ENCODE results near the gene SPACA6.

Gene SPACA6

GRCh38 chr19:51651216-51651846 is 41.8 kb upstream of the SPACA6 start:
- H3K9me3 ChIP-seq (ENCODE audit: insufficient read depth, low read length): no peaks in the 10 kb centered on the region
- no peak overlapping the region for H3K4me2 ChIP-seq (ENCODE audit: low read depth, low read length, poor library complexity, severe bottlenecking)
- H3K9ac ChIP-seq (ENCODE audit: low read length): no peak overlapping the region

GRCh38 chr19:51652266-51652665 is 40.9 kb upstream of the SPACA6 start:
- H3K4me3 ChIP-seq (ENCODE audit: insufficient read depth, low read length, poor library complexity, severe bottlenecking): no peak overlapping the region
- no peaks in the 10 kb centered on the region for H3K79me2 ChIP-seq (ENCODE audit: insufficient read depth, low read length)
- no peak overlapping the region for H2AFZ ChIP-seq (ENCODE audit: low read depth, low read length, severe bottlenecking)
- no peak for TF ChIP-seq EZH2phosphoT487 (conservative IDR thresholded peaks at IDR 0.05; ENCODE audit: low read length)
- TF ChIP-seq, protein P1, sequence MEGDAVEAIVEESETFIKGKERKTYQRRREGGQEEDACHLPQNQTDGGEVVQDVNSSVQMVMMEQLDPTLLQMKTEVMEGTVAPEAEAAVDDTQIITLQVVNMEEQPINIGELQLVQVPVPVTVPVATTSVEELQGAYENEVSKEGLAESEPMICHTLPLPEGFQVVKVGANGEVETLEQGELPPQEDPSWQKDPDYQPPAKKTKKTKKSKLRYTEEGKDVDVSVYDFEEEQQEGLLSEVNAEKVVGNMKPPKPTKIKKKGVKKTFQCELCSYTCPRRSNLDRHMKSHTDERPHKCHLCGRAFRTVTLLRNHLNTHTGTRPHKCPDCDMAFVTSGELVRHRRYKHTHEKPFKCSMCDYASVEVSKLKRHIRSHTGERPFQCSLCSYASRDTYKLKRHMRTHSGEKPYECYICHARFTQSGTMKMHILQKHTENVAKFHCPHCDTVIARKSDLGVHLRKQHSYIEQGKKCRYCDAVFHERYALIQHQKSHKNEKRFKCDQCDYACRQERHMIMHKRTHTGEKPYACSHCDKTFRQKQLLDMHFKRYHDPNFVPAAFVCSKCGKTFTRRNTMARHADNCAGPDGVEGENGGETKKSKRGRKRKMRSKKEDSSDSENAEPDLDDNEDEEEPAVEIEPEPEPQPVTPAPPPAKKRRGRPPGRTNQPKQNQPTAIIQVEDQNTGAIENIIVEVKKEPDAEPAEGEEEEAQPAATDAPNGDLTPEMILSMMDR (IDR thresholded peaks at IDR 0.05; ENCODE audit: insufficient read depth, low read length, poor library complexity, severe bottlenecking): no peak
- no peak overlapping the region for H3K27ac ChIP-seq (ENCODE audit: low read depth, low read length)
- no peaks in the 10 kb centered on the region for H3F3A ChIP-seq (ENCODE audit: insufficient read depth)
- no peaks in the 10 kb centered on the region for H3K9me3 ChIP-seq (ENCODE audit: insufficient read depth, low read length)
- no peaks in the 10 kb centered on the region for H4K20me1 ChIP-seq (ENCODE audit: low read depth, low read length)
- H3K9ac ChIP-seq (ENCODE audit: low read length): no peak overlapping the region
- no peaks in the 10 kb centered on the region for H3K9me2 ChIP-seq (replicated peaks; ENCODE audit: insufficient read depth, low read length)
- H3K4me2 ChIP-seq (ENCODE audit: low read depth, low read length, poor library complexity, severe bottlenecking): no peak overlapping the region
- H3K36me3 ChIP-seq (ENCODE audit: low read length): no peaks in the 10 kb centered on the region
- no peaks in the 10 kb centered on the region for H3K27me3 ChIP-seq (ENCODE audit: low read length)

More at GRCh38 chr19:51651216-51651846, 41.8 kb upstream of the SPACA6 start:
- H3K9me2 ChIP-seq (replicated peaks; ENCODE audit: insufficient read depth, low read length): no peaks in the 10 kb centered on the region
- TF ChIP-seq, protein P1 (IDR thresholded peaks at IDR 0.05; ENCODE audit: insufficient read depth, low read length, poor library complexity, severe bottlenecking): no peak
- TF ChIP-seq EZH2phosphoT487 (conservative IDR thresholded peaks at IDR 0.05; ENCODE audit: low read length): no peak
- no peaks in the 10 kb centered on the region for H3K27me3 ChIP-seq (ENCODE audit: low read length)
- H3K79me2 ChIP-seq (ENCODE audit: insufficient read depth, low read length): no peaks in the 10 kb centered on the region
- H2AFZ ChIP-seq (ENCODE audit: low read depth, low read length, severe bottlenecking): no peak overlapping the region
- H4K20me1 ChIP-seq (ENCODE audit: low read depth, low read length): no peaks in the 10 kb centered on the region
- H3K27ac ChIP-seq (ENCODE audit: low read depth, low read length): no peak overlapping the region
- H3K4me3 ChIP-seq (ENCODE audit: insufficient read depth, low read length, poor library complexity, severe bottlenecking): no peak overlapping the region
- H3K36me3 ChIP-seq (ENCODE audit: low read length): no peaks in the 10 kb centered on the region
- no peaks in the 10 kb centered on the region for H3F3A ChIP-seq (ENCODE audit: insufficient read depth)

- Histone ChIP-seq H4K20me1 (ENCODE audit: low read depth, low read length) (no peaks in the 10 kb centered on the region), H3K36me3 (ENCODE audit: low read length) (no peaks in the 10 kb centered on the region), H3K4me3 (ENCODE audit: insufficient read depth, low read length, poor library complexity, severe bottlenecking) (no peak overlapping the region), H3K4me2 (ENCODE audit: low read depth, low read length, poor library complexity, severe bottlenecking) (no peak overlapping the region), H3K9me3 (ENCODE audit: insufficient read depth, low read length) (no peaks in the 10 kb centered on the region), H3F3A (ENCODE audit: insufficient read depth) (no peaks in the 10 kb centered on the region), H3K9me2 (replicated peaks; ENCODE audit: insufficient read depth, low read length) (no peaks in the 10 kb centered on the region), H3K79me2 (ENCODE audit: insufficient read depth, low read length) (no peaks in the 10 kb centered on the region), H3K27ac (ENCODE audit: low read depth, low read length) (no peak overlapping the region), H2AFZ (ENCODE audit: low read depth, low read length, severe bottlenecking) (no peak overlapping the region), H3K9ac (ENCODE audit: low read length) (no peak overlapping the region), H3K27me3 (ENCODE audit: low read length) (no peaks in the 10 kb centered on the region)
- TF ChIP-seq, protein P1 (IDR thresholded peaks at IDR 0.05; ENCODE audit: insufficient read depth, low read length, poor library complexity, severe bottlenecking): no peak
- TF ChIP-seq EZH2phosphoT487 (conservative IDR thresholded peaks at IDR 0.05; ENCODE audit: low read length): no peak
These were observed 40.0 kb upstream of the SPACA6 start for GRCh38 chr19:51653162-51653561.
